ENCODE measurements around the gene GTPBP4. TPM values are rescaled to one million over a fixed set of nuclear protein-coding genes. Genes with fewer than 3 reads are reported as not detected.
A peak's percentile ranks its signal among the peaks of the same experiment; 100 is the strongest.

Gene GTPBP4
- total and polyA plus RNA-seq, 9 of the 15 experiments (the other 6 are each of a cell fraction or from before 2014, with no cell fraction given) = 79.0 to 155 (median 128) TPM

GRCh38 chr10:983401-983800, 4.8 kb upstream of the GTPBP4 start (continued):
- no peak for TF ChIP-seq TSHZ1 (CRISPR knock-in tag; IDR thresholded peaks at IDR 0.05)
- no peak for TF ChIP-seq MECOM (CRISPR knock-in tag; IDR thresholded peaks at IDR 0.05)

GRCh38 chr10:983971-984655, 4.1 kb upstream of the GTPBP4 start:
- intact Hi-C loops (cut with micrococcal nuclease) = no loop called here
- TF ChIP-seq ATF1 (CRISPR knock-in tag; IDR thresholded peaks at IDR 0.05) (no peak), ATF1 (tag; IDR thresholded peaks at IDR 0.05) (peak; percentile 34; the same call in 1 of the 2 replicates), EWSR1 (IDR thresholded peaks at IDR 0.05; ENCODE audit: borderline replicate concordance, low read depth, partially characterized antibody) (no peak), ATF3 (IDR thresholded peaks at IDR 0.05) (peak; percentile 26; the same call in 1 of the 2 replicates), ATF3 (CRISPR knock-in tag; conservative IDR thresholded peaks at IDR 0.05) (no peak), CREM (IDR thresholded peaks at IDR 0.05; ENCODE audit: low read depth) (0 out of 2 replicates have a peak, but pooled peaks have one; percentile 62), PKNOX1 (IDR thresholded peaks at IDR 0.05) (0 out of 2 replicates have a peak, but pooled peaks have one; percentile 5)
- Histone ChIP-seq H3K79me2 (ENCODE audit: control insufficient read depth, insufficient read depth, low read length) (peaks cover 22% of the 10 kb centered on the region), H3K9ac (ENCODE audit: insufficient read depth in 1 of 2, low read depth in 2 of 2, low read length in 2 of 2) (no peak overlapping the region), H3K27ac (ENCODE audit: extremely low read depth, low read depth, low read length) (no peak overlapping the region), H3K4me3 (no peak overlapping the region), H3K4me2 (ENCODE audit: insufficient read depth, low read length) (no peak overlapping the region), H2AFZ (ENCODE audit: low read depth, low read length) (no peak overlapping the region), H3K9me1 (ENCODE audit: control insufficient read depth, insufficient read depth, low read length) (no peaks in the 10 kb centered on the region), H3K27me3 (ENCODE audit: control insufficient read depth in 2 of 2, insufficient read depth in 2 of 2, low read length in 2 of 2) (no peaks in the 10 kb centered on the region), H3K9me3 (replicated peaks; ENCODE audit: control insufficient read depth, insufficient read depth, low read depth, low read length) (peaks cover 14% of the 10 kb centered on the region), H3K4me1 (replicated peaks in 1 of 2; ENCODE audit: control insufficient read depth in 2 of 2, insufficient read depth in 2 of 2, low read length in 2 of 2) (peaks cover 13 to 20% of the 10 kb centered on the region in 2 experiments), H3K36me3 (ENCODE audit: control insufficient read depth, insufficient read depth, low read length) (peaks cover 4% of the 10 kb centered on the region; the same call in 2 of the 3 replicates), H4K20me1 (replicated peaks; ENCODE audit: control insufficient read depth, insufficient read depth, low read length) (peaks cover 7% of the 10 kb centered on the region; the same call in 1 of the 2 replicates)
- ATAC-seq (no peak), DNase-seq (ENCODE audit: extremely low read depth in 1 of 4, low spot score in 3 of 4) (no peak), FAIRE-seq (no peak)
- ChIA-PET CTCF (ENCODE audit: low intra/inter-chr PET ratio) (no interaction called here), POLR2A (interaction anchor here (1.1 to 1.5 kb wide), 2 partner anchors 11 to 20 kb away, joined by 3 to 4 read pairs; no protein-coding TSS in a partner anchor)
- WGBS (ENCODE audit: insufficient coverage, low coverage, missing lambda C conversion rate) = 37% methylated on average over 9 of the region's 9 CpGs
- in situ Hi-C loops (cut with MboI) = no loop called here
- BruUV-seq (replicated peaks) = no TSS peak

All from K562 (cell line).